Muscle layer of duodenum (tissue), 2 donors: ENCODE measurements around the gene PIGT.

ENCODE experiments used
- H3K27ac ChIP-seq: one replicate; pipeline ENCODE4 v1.7.0; 2013; ENCODE audit warnings: mild to moderate bottlenecking, low read length
- H3K27me3 ChIP-seq: one replicate; pipeline ENCODE4 v1.7.0; 2013; ENCODE audit warnings: low read depth, mild to moderate bottlenecking, control low read depth, low read length
- H3K36me3 ChIP-seq, 2 donors: one replicate each; pipeline ENCODE4 v1.7.0; 2013; ENCODE audit warnings: low read length in 2 of 2, control low read depth in 1 of 2, mild to moderate bottlenecking in 1 of 2; ENCODE audit not compliant: insufficient read depth in 2 of 2, control insufficient read depth in 1 of 2
- H3K4me1 ChIP-seq, 2 donors: one replicate each; pipeline ENCODE4 v1.7.0; 2013; ENCODE audit warnings: low read length in 2 of 2, mild to moderate bottlenecking in 2 of 2, control low read depth in 1 of 2, moderate library complexity in 1 of 2; ENCODE audit not compliant: insufficient read depth in 2 of 2, control insufficient read depth in 1 of 2
- H3K4me3 ChIP-seq, 2 donors: one replicate each; pipeline ENCODE4 v1.7.0; 2013; ENCODE audit warnings: low read length in 2 of 2, low read depth in 1 of 2, mild to moderate bottlenecking in 1 of 2
- H3K9me3 ChIP-seq, 2 donors: one replicate each; pipeline ENCODE4 v1.7.0; 2013; ENCODE audit warnings: low read length in 2 of 2, control low read depth in 1 of 2, mild to moderate bottlenecking in 1 of 2; ENCODE audit not compliant: control insufficient read depth in 1 of 2
- donor health status: healthy.

The PIGT gene

GRCh38 chr20:45413479-45413878 is 2.5 kb upstream of the PIGT start:
- no peak overlapping the region for H3K4me3 ChIP-seq
- H3K36me3 ChIP-seq: peaks cover 21 to 37% of the 10 kb centered on the region in 2 donors
- H3K4me1 ChIP-seq: peaks cover 8 to 23% of the 10 kb centered on the region in 2 donors
- H3K27me3 ChIP-seq: no peaks in the 10 kb centered on the region
- no peak overlapping the region for H3K27ac ChIP-seq
- no peaks in the 10 kb centered on the region for H3K9me3 ChIP-seq

GRCh38 chr20:45416917-45417316 is 976 bp downstream of the PIGT start:
- H3K4me1 ChIP-seq: peaks cover 17 to 33% of the 10 kb centered on the region in 2 donors
- H3K9me3 ChIP-seq: no peaks in the 10 kb centered on the region
- H3K27me3 ChIP-seq: no peaks in the 10 kb centered on the region
- peaks cover 25 to 29% of the 10 kb centered on the region in 2 donors for H3K36me3 ChIP-seq
- peak overlapping the region; percentile 93 for H3K27ac ChIP-seq
- H3K4me3 ChIP-seq: peak overlapping the region; percentile 91 to 93

GRCh38 chr20:45419188-45420091 is 3.5 kb downstream of the PIGT start:
- Histone ChIP-seq H3K27me3 (no peaks in the 10 kb centered on the region), H3K9me3 (no peaks in the 10 kb centered on the region), H3K36me3 (peaks cover 37 to 44% of the 10 kb centered on the region in 2 donors), H3K4me3 (no peak overlapping the region), H3K4me1 (peaks cover 17 to 33% of the 10 kb centered on the region in 2 donors), H3K27ac (peak overlapping the region; percentile 82)

GRCh38 chr20:45420125-45420524 is 4.2 kb downstream of the PIGT start:
- Histone ChIP-seq H3K27ac (peak overlapping the region; percentile 82), H3K36me3 (peaks cover 41 to 49% of the 10 kb centered on the region in 2 donors), H3K27me3 (no peaks in the 10 kb centered on the region), H3K4me3 (no peak overlapping the region), H3K4me1 (peaks cover 17 to 33% of the 10 kb centered on the region in 2 donors), H3K9me3 (no peaks in the 10 kb centered on the region)

- H3K27me3 ChIP-seq: no peaks in the 10 kb centered on the region
- H3K9me3 ChIP-seq: no peaks in the 10 kb centered on the region
- H3K4me3 ChIP-seq: no peak overlapping the region
- peaks cover 49 to 57% of the 10 kb centered on the region in 2 donors for H3K36me3 ChIP-seq
- peaks cover 8 to 13% of the 10 kb centered on the region in 2 donors for H3K4me1 ChIP-seq
- H3K27ac ChIP-seq: no peak overlapping the region
These were observed 7.8 kb downstream of the PIGT start for GRCh38 chr20:45423700-45424099.

GRCh38 chr20:45425561-45425960 is 9.6 kb downstream of the PIGT start:
- H3K27ac ChIP-seq: no peak overlapping the region

GRCh38 chr20:45426320-45427016 is 10.5 kb downstream of the PIGT start:
- Histone ChIP-seq H3K27ac (no peak overlapping the region), H3K9me3 (no peaks in the 10 kb centered on the region), H3K36me3 (peaks cover 27 to 40% of the 10 kb centered on the region in 2 donors), H3K4me3 (no peak overlapping the region), H3K4me1 (no peaks in the 10 kb centered on the region), H3K27me3 (no peaks in the 10 kb centered on the region)

More at GRCh38 chr20:45425561-45425960, 9.6 kb downstream of the PIGT start:
- Histone ChIP-seq H3K4me3 (no peak overlapping the region), H3K27me3 (no peaks in the 10 kb centered on the region), H3K36me3 (peaks cover 36 to 49% of the 10 kb centered on the region in 2 donors), H3K9me3 (no peaks in the 10 kb centered on the region), H3K4me1 (no peaks in the 10 kb centered on the region)

- Histone ChIP-seq H3K27ac (no peak overlapping the region), H3K36me3 (peaks cover 24 to 32% of the 10 kb centered on the region in 2 donors)
These were observed 11.6 kb downstream of the PIGT start for GRCh38 chr20:45427236-45428149.

GRCh38 chr20:45429618-45430017 is 13.7 kb downstream of the PIGT start:
- Histone ChIP-seq H3K9me3 (no peaks in the 10 kb centered on the region), H3K4me3 (no peak overlapping the region), H3K36me3 (peaks cover 10 to 16% of the 10 kb centered on the region in 2 donors), H3K27ac (no peak overlapping the region), H3K4me1 (no peaks in the 10 kb centered on the region), H3K27me3 (no peaks in the 10 kb centered on the region)

More at GRCh38 chr20:45427236-45428149, 11.6 kb downstream of the PIGT start:
- no peaks in the 10 kb centered on the region for H3K9me3 ChIP-seq
- no peak overlapping the region for H3K4me3 ChIP-seq
- no peaks in the 10 kb centered on the region for H3K27me3 ChIP-seq
- H3K4me1 ChIP-seq: no peaks in the 10 kb centered on the region

GRCh38 chr20:45432294-45432693 is 16.4 kb downstream of the PIGT start:
- Histone ChIP-seq H3K4me3 (no peak overlapping the region), H3K27ac (no peak overlapping the region), H3K9me3 (no peaks in the 10 kb centered on the region), H3K36me3 (no peaks in the 10 kb centered on the region), H3K27me3 (no peaks in the 10 kb centered on the region), H3K4me1 (peaks cover 0 to 3% of the 10 kb centered on the region in 2 donors)
